K562 (cell line): ENCODE results near the gene IL18RAP. TPM values are rescaled to one million over a fixed set of nuclear protein-coding genes. Genes with fewer than 3 reads are reported as not detected.

Experiments
- ATAC-seq: fragments of 200-7000 bp; cut with Tn5 transposase; 3 replicates; pipeline ENCODE4 v1.9.1; 2020; ENCODE audit warnings: moderate library complexity
- BruUV-seq: library from RNA; stranded (reverse); fragments of 400-500 nt; replicated peaks from 2 replicates; lab custom pipeline; 2021; lab: Mats Ljungman, UMichigan
- CTCF ChIA-PET: fragments of 300-600 bp; formaldehyde crosslinking; extraction: SDS; loops from one replicate; lab custom pipeline; 2021; ENCODE audit warnings: low intra/inter-chr PET ratio; lab: Yijun Ruan, JAX
- POLR2A ChIA-PET: fragments of 300-600, 350-650 bp; sonication (Branson Sonifier 250); formaldehyde crosslinking; extraction: SDS; loops from one replicate; lab custom pipeline; 2021; ENCODE audit warnings: antibody characterized with exemption, inconsistent platforms; lab: Yijun Ruan, JAX
- DNase-seq, 4 experiments: peaks; one replicate each; pipeline versions ENCODE4 v3.0.0 to v3.0.0-alpha.2; 2011 to 2018; ENCODE audit warnings: low spot score in 3 of 4, mixed read lengths in 3 of 4; ENCODE audit errors: extremely low read depth in 1 of 4
- FAIRE-seq: peaks from 2 replicates; lab custom pipeline; 2011; peaks lifted over from hg19 to GRCh38; lab: Jason Lieb, UNC
- H2AFZ ChIP-seq: 2 replicates; pipeline ENCODE4 v1.6.0; 2011; ENCODE audit warnings: low read depth, low read length, control low read depth, inconsistent platforms
- H3K27ac ChIP-seq: fragments of 200-600 bp; 3 replicates; pipeline ENCODE4 v1.8.0; 2011; ENCODE audit warnings: low read depth, mild to moderate bottlenecking, control low read depth, inconsistent platforms, low read length, moderate library complexity, mixed read lengths; ENCODE audit errors: extremely low read depth
- H3K27me3 ChIP-seq, 2 experiments: fragments of 300-600 bp in 1 of 2; 2 replicates in 1 of 2; 3 replicates in 1 of 2; pipeline versions ENCODE4 v1.6.0 to v1.8.0; 2011; ENCODE audit warnings: inconsistent platforms in 2 of 2, low read length in 2 of 2, mild to moderate bottlenecking in 1 of 2, mixed read lengths in 1 of 2, moderate library complexity in 1 of 2; ENCODE audit not compliant: control insufficient read depth in 2 of 2, insufficient read depth in 2 of 2
- H3K36me3 ChIP-seq: fragments of 300-600 bp; 3 replicates; pipeline ENCODE4 v1.8.0; 2011; ENCODE audit warnings: mild to moderate bottlenecking, low read length, inconsistent platforms; ENCODE audit not compliant: control insufficient read depth, insufficient read depth
- H3K4me1 ChIP-seq, 2 experiments: fragments of 200-600 bp in 1 of 2; replicated peaks in 1 of 2; 2 replicates in 1 of 2; 3 replicates in 1 of 2; pipeline versions ENCODE4 v1.5.1 to v1.8.0; 2011; ENCODE audit warnings: inconsistent platforms in 2 of 2, low read length in 2 of 2, mild to moderate bottlenecking in 1 of 2, mixed read lengths in 1 of 2, moderate library complexity in 1 of 2; ENCODE audit not compliant: control insufficient read depth in 2 of 2, insufficient read depth in 2 of 2
- H3K4me2 ChIP-seq: 2 replicates; pipeline ENCODE4 v1.6.1; 2011; ENCODE audit warnings: low read length, control low read depth, inconsistent platforms, mixed read lengths; ENCODE audit not compliant: insufficient read depth
- H3K4me3 ChIP-seq: fragments of 200-600 bp; sonication (generic), shearing (Covaris generic); 2 replicates; pipeline ENCODE4 v1.5.1; 2016; ENCODE audit warnings: control low read depth, inconsistent platforms
- H3K79me2 ChIP-seq: fragments of 200-600 bp; 3 replicates; pipeline ENCODE4 v1.8.0; 2011; ENCODE audit warnings: low read length, inconsistent platforms; ENCODE audit not compliant: control insufficient read depth, insufficient read depth
- H3K9ac ChIP-seq, 2 experiments: 2 replicates each; pipeline versions ENCODE4 v1.6.0 to v1.6.1; 2011; ENCODE audit warnings: low read depth in 2 of 2, low read length in 2 of 2, control low read depth in 1 of 2, inconsistent platforms in 1 of 2, mild to moderate bottlenecking in 1 of 2, mixed read lengths in 1 of 2; ENCODE audit not compliant: insufficient read depth in 1 of 2
- H3K9me1 ChIP-seq: one replicate; pipeline ENCODE4 v1.6.0; 2011; ENCODE audit warnings: inconsistent platforms, mild to moderate bottlenecking, low read length, moderate library complexity; ENCODE audit not compliant: control insufficient read depth, insufficient read depth
- H3K9me3 ChIP-seq: replicated peaks from 2 replicates; pipeline ENCODE4 v1.5.1; 2011; ENCODE audit warnings: low read depth, low read length, inconsistent platforms; ENCODE audit not compliant: control insufficient read depth, insufficient read depth
- H4K20me1 ChIP-seq: replicated peaks from 2 replicates; pipeline ENCODE4 v1.6.1; 2011; ENCODE audit warnings: low read length, inconsistent platforms, mixed read lengths; ENCODE audit not compliant: control insufficient read depth, insufficient read depth
- ARID1B ChIP-seq: fragments of 450-650 bp; IDR thresholded peaks from 2 replicates; pipeline ENCODE4 v1.6.1; 2016; ENCODE audit warnings: antibody characterized with exemption, mild to moderate bottlenecking, inconsistent platforms
- ARID3A ChIP-seq: IDR thresholded peaks from 2 replicates; pipeline ENCODE4 v1.6.1; 2012; ENCODE audit warnings: low read depth, low read length, improper control_type of control experiment, borderline replicate concordance
- CBFA2T2 ChIP-seq: fragments of 450-650 bp; conservative IDR thresholded peaks from 2 replicates; pipeline ENCODE4 v1.6.1; 2017; ENCODE audit warnings: mild to moderate bottlenecking
- CC2D1A ChIP-seq: fragments of 450-650 bp; IDR thresholded peaks from 2 replicates; pipeline ENCODE4 v1.6.1; 2017; ENCODE audit warnings: mild to moderate bottlenecking
- CCNT2 ChIP-seq: IDR thresholded peaks from 2 replicates; pipeline ENCODE4 v1.6.1; 2011; ENCODE audit warnings: borderline replicate concordance, low read depth, mild to moderate bottlenecking, moderate library complexity, mixed read lengths, low read length; ENCODE audit not compliant: insufficient read length; ENCODE audit errors: extremely low read depth
- CGGBP1 ChIP-seq: fragments of 250-450 bp; sonication (Bioruptor Pico); IDR thresholded peaks from 2 replicates; pipeline ENCODE4 v1.9.0; 2021; ENCODE audit warnings: mild to moderate bottlenecking
- CXXC5 ChIP-seq: fragments of 250-450 bp; sonication (Bioruptor Pico); IDR thresholded peaks from 2 replicates; pipeline ENCODE4 v1.8.0; 2022; ENCODE audit warnings: inconsistent platforms, mild to moderate bottlenecking, moderate library complexity
- EP300 ChIP-seq: IDR thresholded peaks from 2 replicates; pipeline ENCODE4 v1.6.1; 2012; ENCODE audit warnings: low read length, improper control_type of control experiment
- ETV1 ChIP-seq: fragments of 450-650 bp; conservative IDR thresholded peaks from 2 replicates; pipeline ENCODE4 v1.6.1; 2016; ENCODE audit warnings: missing genetic modification characterization, control low read depth, low read depth, missing compliant biosample characterization
- L3MBTL2 ChIP-seq: fragments of 450-650 bp; IDR thresholded peaks from 2 replicates; pipeline ENCODE4 v1.6.1; 2016; ENCODE audit warnings: mild to moderate bottlenecking, moderate library complexity
- NCOR1 ChIP-seq: fragments of 450-650 bp; IDR thresholded peaks from 2 replicates; pipeline ENCODE4 v1.6.1; 2016; ENCODE audit warnings: mild to moderate bottlenecking, moderate library complexity
- SMARCB1 ChIP-seq: IDR thresholded peaks from 2 replicates; pipeline ENCODE4 v1.6.1; 2011; ENCODE audit warnings: improper control_type of control experiment, low read depth; ENCODE audit not compliant: insufficient read length
- ZFP30 ChIP-seq: fragments of 250-450 bp; sonication (Bioruptor Pico); IDR thresholded peaks from 2 replicates; pipeline ENCODE4 v1.8.0; 2022; ENCODE audit warnings: moderate library complexity, mild to moderate bottlenecking, inconsistent platforms, borderline replicate concordance
- ZNF174 ChIP-seq: fragments of 250-450 bp; sonication (Bioruptor Pico); IDR thresholded peaks from 2 replicates; pipeline ENCODE4 v1.4.0; 2020; ENCODE audit warnings: mild to moderate bottlenecking
- ZNF785 ChIP-seq: fragments of 250-450 bp; sonication (Bioruptor Pico); IDR thresholded peaks from 2 replicates; pipeline ENCODE4 v1.4.0; 2020; ENCODE audit warnings: mild to moderate bottlenecking
- ZNF79 ChIP-seq: fragments of 250-450 bp; sonication (Bioruptor Pico); IDR thresholded peaks from 2 replicates; pipeline ENCODE4 v1.4.0; 2020; ENCODE audit warnings: low read depth, mild to moderate bottlenecking, moderate library complexity
- WGBS: fragments of 100-300 bp; shearing (Covaris generic); methylation state at CpG from one replicate; pipeline ENCODE4 v1.1.6; 2016; ENCODE audit warnings: low coverage, mixed read lengths; ENCODE audit not compliant: insufficient coverage; ENCODE audit errors: missing lambda C conversion rate; 5-methylcytosine and 5-hydroxymethylcytosine counted together
- in situ Hi-C: fragments of 300-500 bp; cut with MboI; formaldehyde crosslinking; loops from 4 replicates; pipeline ENCODE4 v1.15.0; 2018; ENCODE audit warnings: inconsistent platforms, mixed read lengths
- intact Hi-C: fragments of 100-400 bp; cut with micrococcal nuclease; formaldehyde crosslinking; loops from 2 replicates; pipeline ENCODE4 v1.14.2; 2022
- polyA plus RNA-seq, 8 experiments: library from polyadenylated mRNA; depleted of rRNA in 4 of 8; stranded (reverse) in 5 of 8; unstranded in 3 of 8; fragments of >200 nt; fragmentation: Nextera tagmentation in 2 of 8; fragmentation: Illumina TruSeq in 1 of 8; extraction: Ambion mirVana in 2 of 8; extraction: Trizol in 1 of 8; gene quantifications; 2 replicates each; pipeline versions ENCODE4 v1.2.1 to v1.2.3, GENCODE V29; 2011 to 2014; ENCODE audit warnings: inconsistent platforms in 1 of 8, missing spikeins in 1 of 8
- total RNA-seq, 7 experiments: library from RNA; depleted of rRNA in 6 of 7; stranded (reverse); fragments of >200 nt in 6 of 7; fragmentation: Illumina TruSeq in 2 of 7; extraction: Trizol in 2 of 7; gene quantifications; 2 replicates each; pipeline versions ENCODE4 v1.2.1 to v1.2.3, GENCODE V29; 2011 to 2021; ENCODE audit warnings: low replicate concordance in 1 of 7
- TF ChIP-seq, protein P1 (sequence below): fragments of 200-800 bp; sonication (Bioruptor generic); IDR thresholded peaks from 2 replicates; pipeline ENCODE4 v1.6.1; 2017; ENCODE audit warnings: missing genetic modification characterization, missing compliant biosample characterization
- TF ChIP-seq, protein P2 (sequence below): sonication (generic); formaldehyde crosslinking; IDR thresholded peaks from 2 replicates; pipeline ENCODE4 v1.8.1; 2023; ENCODE audit warnings: mild to moderate bottlenecking, missing genetic modification reagents

Gene IL18RAP
- total and polyA plus RNA-seq, 9 of the 15 experiments (the other 6 are each of a cell fraction or from before 2014, with no cell fraction given), result 1.1 to 20.5 (median 5.8) TPM

- peak; percentile 41 for ATAC-seq
- BruUV-seq, result no TSS peak
- 0% methylated on average over 4 of the region's 4 CpGs for WGBS
- 0 out of 2 replicates have a peak, but pooled peaks have one; percentile 23 for TF ChIP-seq ETV1 (tag)
- no peak for TF ChIP-seq ZNF785 (CRISPR knock-in tag)
- TF ChIP-seq ARID1B, result peak; percentile 85
- TF ChIP-seq L3MBTL2, result no peak
- peak; percentile 37; the same call in 1 of the 2 replicates for TF ChIP-seq CXXC5 (CRISPR knock-in tag)
- TF ChIP-seq ZNF174 (CRISPR knock-in tag), result no peak
- peak; percentile 50; the same call in 1 of the 2 replicates for TF ChIP-seq CC2D1A
- TF ChIP-seq SMARCB1, result no peak
- TF ChIP-seq, protein P1, sequence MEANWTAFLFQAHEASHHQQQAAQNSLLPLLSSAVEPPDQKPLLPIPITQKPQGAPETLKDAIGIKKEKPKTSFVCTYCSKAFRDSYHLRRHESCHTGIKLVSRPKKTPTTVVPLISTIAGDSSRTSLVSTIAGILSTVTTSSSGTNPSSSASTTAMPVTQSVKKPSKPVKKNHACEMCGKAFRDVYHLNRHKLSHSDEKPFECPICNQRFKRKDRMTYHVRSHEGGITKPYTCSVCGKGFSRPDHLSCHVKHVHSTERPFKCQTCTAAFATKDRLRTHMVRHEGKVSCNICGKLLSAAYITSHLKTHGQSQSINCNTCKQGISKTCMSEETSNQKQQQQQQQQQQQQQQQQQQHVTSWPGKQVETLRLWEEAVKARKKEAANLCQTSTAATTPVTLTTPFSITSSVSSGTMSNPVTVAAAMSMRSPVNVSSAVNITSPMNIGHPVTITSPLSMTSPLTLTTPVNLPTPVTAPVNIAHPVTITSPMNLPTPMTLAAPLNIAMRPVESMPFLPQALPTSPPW, result peak; percentile 46
- no peak for TF ChIP-seq CGGBP1
- TF ChIP-seq, protein P2, sequence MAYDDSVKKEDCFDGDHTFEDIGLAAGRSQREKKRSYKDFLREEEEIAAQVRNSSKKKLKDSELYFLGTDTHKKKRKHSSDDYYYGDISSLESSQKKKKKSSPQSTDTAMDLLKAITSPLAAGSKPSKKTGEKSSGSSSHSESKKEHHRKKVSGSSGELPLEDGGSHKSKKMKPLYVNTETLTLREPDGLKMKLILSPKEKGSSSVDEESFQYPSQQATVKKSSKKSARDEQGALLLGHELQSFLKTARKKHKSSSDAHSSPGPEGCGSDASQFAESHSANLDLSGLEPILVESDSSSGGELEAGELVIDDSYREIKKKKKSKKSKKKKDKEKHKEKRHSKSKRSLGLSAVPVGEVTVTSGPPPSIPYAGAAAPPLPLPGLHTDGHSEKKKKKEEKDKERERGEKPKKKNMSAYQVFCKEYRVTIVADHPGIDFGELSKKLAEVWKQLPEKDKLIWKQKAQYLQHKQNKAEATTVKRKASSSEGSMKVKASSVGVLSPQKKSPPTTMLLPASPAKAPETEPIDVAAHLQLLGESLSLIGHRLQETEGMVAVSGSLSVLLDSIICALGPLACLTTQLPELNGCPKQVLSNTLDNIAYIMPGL (CRISPR knock-in tag), result no peak
- peak; percentile 80 for TF ChIP-seq NCOR1
- no peak for TF ChIP-seq ZFP30 (CRISPR knock-in tag)
- TF ChIP-seq EP300, result peak; percentile 83; the same call in 1 of the 2 replicates
- peak; percentile 15 for TF ChIP-seq CCNT2
- TF ChIP-seq ARID3A, result 0 out of 2 replicates have a peak, but pooled peaks have one; percentile 47
- TF ChIP-seq CBFA2T2, result peak; percentile 86
- TF ChIP-seq ZNF79 (CRISPR knock-in tag), result no peak
Observed at GRCh38 chr2:102420290-102420689, 2.7 kb upstream of the IL18RAP start.

More at GRCh38 chr2:102420290-102420689, 2.7 kb upstream of the IL18RAP start:
- no peaks in the 10 kb centered on the region for H3K36me3 ChIP-seq
- H4K20me1 ChIP-seq, result no peaks in the 10 kb centered on the region
- H3K4me1 ChIP-seq, result peaks cover 21 to 56% of the 10 kb centered on the region in 2 experiments
- no peak overlapping the region; the same call in 2 of the 3 replicates for H3K27ac ChIP-seq
- intact Hi-C loops (no loop called here), in situ Hi-C loops (no loop called here)
- peak overlapping the region; percentile 21; the same call in 1 of the 2 replicates for H2AFZ ChIP-seq
- H3K79me2 ChIP-seq, result no peaks in the 10 kb centered on the region
- FAIRE-seq (peak; percentile 64), DNase-seq (peak in 2 of 4 experiments; percentile 37 to 69)
- H3K27me3 ChIP-seq, result no peaks in the 10 kb centered on the region
- ChIA-PET POLR2A (interaction anchor here (0.8 kb wide), 1 partner anchor 23 kb away, joined by 3 read pairs; no protein-coding TSS in a partner anchor), CTCF (interaction anchor here (0.7 kb wide), 1 partner anchor 1977 kb away, joined by 3 read pairs; no protein-coding TSS in a partner anchor)
- peak overlapping the region in 1 of 2 experiments; percentile 56; a peak in 1 of 4 replicates for H3K9ac ChIP-seq
- H3K9me3 ChIP-seq, result no peaks in the 10 kb centered on the region; the same call in 1 of the 2 replicates
- no peak overlapping the region for H3K4me3 ChIP-seq
- peak overlapping the region; percentile 58 for H3K4me2 ChIP-seq
- H3K9me1 ChIP-seq, result no peaks in the 10 kb centered on the region
